WTC11 (cell line): ENCODE results near the gene NAXD.

Experiments
- ATF3 ChIP-seq: sonication (generic); formaldehyde crosslinking; conservative IDR thresholded peaks from 2 replicates; pipeline ENCODE4 v1.8.1; 2022; ENCODE audit warnings: mild to moderate bottlenecking, missing genetic modification reagents
- CBFB ChIP-seq: sonication (generic); formaldehyde crosslinking; IDR thresholded peaks from 2 replicates; pipeline ENCODE4 v1.8.1; 2022; ENCODE audit warnings: mild to moderate bottlenecking, low read depth, missing genetic modification reagents
- E2F1 ChIP-seq: sonication (generic); formaldehyde crosslinking; IDR thresholded peaks from 2 replicates; pipeline ENCODE4 v1.8.0; 2022; ENCODE audit warnings: mild to moderate bottlenecking, missing genetic modification reagents
- E2F4 ChIP-seq: sonication (generic); formaldehyde crosslinking; IDR thresholded peaks from 2 replicates; pipeline ENCODE4 v1.8.1; 2022; ENCODE audit warnings: low read depth, mild to moderate bottlenecking, moderate library complexity, missing genetic modification reagents, borderline replicate concordance
- E2F5 ChIP-seq: sonication (generic); formaldehyde crosslinking; IDR thresholded peaks from 2 replicates; pipeline ENCODE4 v1.8.1; 2022; ENCODE audit warnings: mild to moderate bottlenecking, moderate library complexity, missing genetic modification reagents
- FOXJ3 ChIP-seq: sonication (generic); formaldehyde crosslinking; IDR thresholded peaks from 2 replicates; pipeline ENCODE4 v1.9.0; 2021; ENCODE audit warnings: missing genetic modification reagents, mild to moderate bottlenecking, borderline replicate concordance
- IRF2 ChIP-seq: sonication (generic); formaldehyde crosslinking; IDR thresholded peaks from 2 replicates; pipeline ENCODE4 v1.8.0; 2022; ENCODE audit warnings: low read depth, missing genetic modification reagents, borderline replicate concordance
- NFYB ChIP-seq: sonication (generic); formaldehyde crosslinking; conservative IDR thresholded peaks from 2 replicates; pipeline ENCODE4 v1.8.0; 2022; ENCODE audit warnings: low read depth, missing genetic modification reagents
- SMAD3 ChIP-seq: sonication (generic); formaldehyde crosslinking; IDR thresholded peaks from 2 replicates; pipeline ENCODE4 v1.8.0; 2022; ENCODE audit warnings: missing genetic modification reagents, mild to moderate bottlenecking, borderline replicate concordance
- SP1 ChIP-seq: sonication (generic); formaldehyde crosslinking; conservative IDR thresholded peaks from 2 replicates; pipeline ENCODE4 v1.8.1; 2022; ENCODE audit warnings: missing genetic modification reagents
- TP53 ChIP-seq: sonication (generic); formaldehyde crosslinking; IDR thresholded peaks from 2 replicates; pipeline ENCODE4 v1.8.1; 2023; ENCODE audit warnings: mild to moderate bottlenecking, missing genetic modification reagents
- TF ChIP-seq, protein P1 (sequence below): fragments of 200-600 bp; IDR thresholded peaks from 2 replicates; pipeline ENCODE4 v1.8.0; 2022; ENCODE audit warnings: antibody characterized with exemption
- TF ChIP-seq, protein P2 (sequence below): fragments of 250-450 bp; sonication (Bioruptor Pico); IDR thresholded peaks from 2 replicates; pipeline ENCODE4 v1.9.0; 2021; ENCODE audit warnings: moderate library complexity, mild to moderate bottlenecking, inconsistent platforms, borderline replicate concordance

DNA sequence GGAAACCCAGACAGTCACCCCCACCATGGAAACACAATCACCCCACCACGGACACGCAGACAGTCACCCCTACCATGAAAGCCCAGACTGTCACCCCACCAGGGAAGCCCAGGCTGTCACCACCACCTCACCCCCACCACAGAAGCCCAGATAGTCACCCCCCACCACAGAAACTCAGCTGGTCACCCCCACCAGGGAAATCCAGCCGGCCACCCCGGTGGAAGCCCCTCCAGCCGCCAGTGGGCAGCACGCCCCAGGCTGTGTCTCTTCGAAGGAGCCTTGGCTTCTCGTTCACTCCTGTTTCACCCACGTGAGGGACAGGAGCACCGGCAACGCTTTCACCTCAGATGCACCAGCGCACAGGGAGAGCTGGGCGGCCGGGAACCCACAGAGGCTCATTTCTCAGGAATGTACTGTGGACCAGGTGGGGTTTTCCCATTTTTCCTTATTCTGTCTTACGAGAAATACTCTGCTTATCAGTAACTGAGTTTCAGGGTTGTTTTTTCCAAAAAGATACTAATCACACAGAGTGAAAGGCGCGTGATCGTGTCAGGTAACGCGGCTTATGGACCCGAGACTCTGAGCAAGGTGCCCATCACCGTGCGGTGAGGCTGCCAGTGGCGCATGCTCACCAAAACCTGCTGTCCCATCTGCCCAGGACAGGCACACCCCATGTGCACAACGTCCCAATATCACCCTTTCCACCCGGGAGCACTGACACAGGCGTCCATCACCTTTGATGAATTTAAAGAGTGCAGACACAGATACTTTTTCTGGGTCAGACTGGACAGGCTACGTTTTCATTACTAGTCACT lies 62.6 kb downstream of the NAXD start:
- TF ChIP-seq ATF3 (no peak), IRF2 (CRISPR knock-in tag) (no peak), E2F4 (CRISPR knock-in tag) (no peak), CBFB (CRISPR knock-in tag) (no peak), E2F1 (no peak), NFYB (CRISPR knock-in tag) (no peak), FOXJ3 (CRISPR knock-in tag) (no peak), SP1 (CRISPR knock-in tag) (no peak), TP53 (CRISPR knock-in tag) (no peak), SMAD3 (CRISPR knock-in tag) (no peak), E2F5 (CRISPR knock-in tag) (no peak)
- TF ChIP-seq, protein P1, sequence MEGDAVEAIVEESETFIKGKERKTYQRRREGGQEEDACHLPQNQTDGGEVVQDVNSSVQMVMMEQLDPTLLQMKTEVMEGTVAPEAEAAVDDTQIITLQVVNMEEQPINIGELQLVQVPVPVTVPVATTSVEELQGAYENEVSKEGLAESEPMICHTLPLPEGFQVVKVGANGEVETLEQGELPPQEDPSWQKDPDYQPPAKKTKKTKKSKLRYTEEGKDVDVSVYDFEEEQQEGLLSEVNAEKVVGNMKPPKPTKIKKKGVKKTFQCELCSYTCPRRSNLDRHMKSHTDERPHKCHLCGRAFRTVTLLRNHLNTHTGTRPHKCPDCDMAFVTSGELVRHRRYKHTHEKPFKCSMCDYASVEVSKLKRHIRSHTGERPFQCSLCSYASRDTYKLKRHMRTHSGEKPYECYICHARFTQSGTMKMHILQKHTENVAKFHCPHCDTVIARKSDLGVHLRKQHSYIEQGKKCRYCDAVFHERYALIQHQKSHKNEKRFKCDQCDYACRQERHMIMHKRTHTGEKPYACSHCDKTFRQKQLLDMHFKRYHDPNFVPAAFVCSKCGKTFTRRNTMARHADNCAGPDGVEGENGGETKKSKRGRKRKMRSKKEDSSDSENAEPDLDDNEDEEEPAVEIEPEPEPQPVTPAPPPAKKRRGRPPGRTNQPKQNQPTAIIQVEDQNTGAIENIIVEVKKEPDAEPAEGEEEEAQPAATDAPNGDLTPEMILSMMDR: no peak
- TF ChIP-seq, protein P2, sequence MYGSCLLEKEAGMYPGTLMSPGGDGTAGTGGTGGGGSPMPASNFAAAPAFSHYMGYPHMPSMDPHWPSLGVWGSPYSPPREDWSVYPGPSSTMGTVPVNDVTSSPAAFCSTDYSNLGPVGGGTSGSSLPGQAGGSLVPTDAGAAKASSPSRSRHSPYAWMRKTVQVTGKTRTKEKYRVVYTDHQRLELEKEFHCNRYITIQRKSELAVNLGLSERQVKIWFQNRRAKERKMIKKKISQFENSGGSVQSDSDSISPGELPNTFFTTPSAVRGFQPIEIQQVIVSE (CRISPR knock-in tag): no peak
